HepG2 (cell line): ENCODE data around the gene PKNOX2. TPM values are rescaled to one million over a fixed set of nuclear protein-coding genes. Genes with fewer than 3 reads are reported as not detected.
A peak's percentile ranks its signal among the peaks of the same experiment; 100 is the strongest.

Experiments
- ATAC-seq: fragments of 200-7000 bp; cut with Tn5 transposase; 3 replicates; pipeline ENCODE4 v1.9.1; 2020; ENCODE audit warnings: mild to moderate bottlenecking, moderate library complexity
- BruUV-seq: library from RNA; stranded (reverse); fragments of 400-500 nt; replicated peaks from 2 replicates; lab custom pipeline; 2021; lab: Mats Ljungman, UMichigan
- CTCF ChIA-PET: fragments of 300-600 bp; formaldehyde crosslinking; extraction: SDS; loops from one replicate; lab custom pipeline; 2021; ENCODE audit warnings: low total read pairs, inconsistent platforms, low intra/inter-chr PET ratio; lab: Yijun Ruan, JAX
- POLR2A ChIA-PET: fragments of 350-600 bp; sonication (Branson Sonifier 250); formaldehyde crosslinking; loops from one replicate; lab custom pipeline; 2020; ENCODE audit warnings: antibody characterized with exemption, inconsistent platforms; lab: Yijun Ruan, JAX
- DNase-seq: peaks from one replicate; pipeline ENCODE4 v3.0.0-alpha.2; 2015; ENCODE audit warnings: low spot score
- FAIRE-seq: peaks from 3 replicates; lab custom pipeline; 2011; peaks lifted over from hg19 to GRCh38; lab: Jason Lieb, UNC
- H2AFZ ChIP-seq: one replicate; pipeline ENCODE4 v1.6.1; 2011; ENCODE audit warnings: low read length, inconsistent platforms
- H3K27ac ChIP-seq: fragments of 300-600 bp; 3 replicates; pipeline ENCODE4 v1.8.0; 2011; ENCODE audit warnings: mixed run types, mild to moderate bottlenecking, mixed read lengths, low read length, inconsistent platforms; ENCODE audit not compliant: insufficient read depth; ENCODE audit errors: extremely low read length
- H3K27me3 ChIP-seq, 2 experiments: fragments of 200-600 bp in 1 of 2; 2 replicates in 1 of 2; 3 replicates in 1 of 2; pipeline versions ENCODE4 v1.6.0 to v1.8.0; 2011; ENCODE audit warnings: low read length in 2 of 2, mild to moderate bottlenecking in 2 of 2, moderate library complexity in 2 of 2, inconsistent platforms in 1 of 2; ENCODE audit not compliant: insufficient read depth in 2 of 2, control insufficient read depth in 1 of 2
- H3K36me3 ChIP-seq, 2 experiments: fragments of 200-600 bp in 1 of 2; replicated peaks in 1 of 2; 2 replicates in 1 of 2; 3 replicates in 1 of 2; pipeline versions ENCODE4 v1.5.1 to v1.8.0; 2011; ENCODE audit warnings: low read length in 2 of 2, inconsistent platforms in 1 of 2; ENCODE audit not compliant: insufficient read depth in 2 of 2, control insufficient read depth in 1 of 2
- H3K4me1 ChIP-seq: 2 replicates; pipeline ENCODE4 v1.5.1; 2012; ENCODE audit warnings: low read length, inconsistent platforms; ENCODE audit not compliant: insufficient read depth
- H3K4me2 ChIP-seq: 2 replicates; pipeline ENCODE4 v1.6.0; 2011; ENCODE audit warnings: low read depth, low read length, inconsistent platforms
- H3K4me3 ChIP-seq, 3 experiments: fragments of 200-600 bp in 1 of 3; sonication (generic), shearing (Covaris generic) in 1 of 3; replicated peaks in 1 of 3; 2 replicates each; pipeline ENCODE4 v1.5.1; 2011 to 2016; ENCODE audit warnings: low read length in 3 of 3, inconsistent platforms in 2 of 3, low read depth in 2 of 3, mild to moderate bottlenecking in 2 of 3, control low read depth in 1 of 3, mixed read lengths in 1 of 3; ENCODE audit not compliant: insufficient read depth in 1 of 3
- H3K79me2 ChIP-seq: one replicate; pipeline ENCODE4 v1.6.1; 2011; ENCODE audit warnings: low read length, inconsistent platforms; ENCODE audit not compliant: insufficient read depth
- H3K9ac ChIP-seq: 2 replicates; pipeline ENCODE4 v1.6.0; 2011; ENCODE audit warnings: mild to moderate bottlenecking, low read depth, low read length, inconsistent platforms; ENCODE audit not compliant: insufficient read depth
- H3K9me3 ChIP-seq: 2 replicates; pipeline ENCODE4 v1.5.1; 2012; ENCODE audit warnings: mild to moderate bottlenecking, low read length
- H4K20me1 ChIP-seq: 2 replicates; pipeline ENCODE4 v1.6.0; 2011; ENCODE audit warnings: inconsistent platforms, mild to moderate bottlenecking, low read length, moderate library complexity; ENCODE audit not compliant: insufficient read depth
- KLF9 ChIP-seq: IDR thresholded peaks from 2 replicates; pipeline ENCODE4 v1.6.1; 2016; ENCODE audit warnings: low read depth
- SMC3 ChIP-seq: IDR thresholded peaks from 2 replicates; pipeline ENCODE4 v1.6.1; 2011; ENCODE audit warnings: low read length, improper control_type of control experiment
- STAG1 ChIP-seq: sonication (generic); formaldehyde crosslinking; IDR thresholded peaks from 2 replicates; pipeline ENCODE4 v1.4.0; 2020; ENCODE audit warnings: missing genetic modification reagents
- TFDP2 ChIP-seq: sonication (generic); formaldehyde crosslinking; IDR thresholded peaks from 2 replicates; pipeline ENCODE4 v1.4.0; 2020; ENCODE audit warnings: missing genetic modification reagents
- XRCC5 ChIP-seq: fragments of 200-400 bp; formaldehyde crosslinking; optimal IDR thresholded peaks from 2 replicates; pipeline ENCODE3; 2017; ENCODE audit warnings: mild to moderate bottlenecking, low read length
- ZNF10 ChIP-seq: sonication (generic); formaldehyde crosslinking; IDR thresholded peaks from 2 replicates; pipeline ENCODE4 v1.4.0; 2020; ENCODE audit warnings: mild to moderate bottlenecking, low read depth, missing genetic modification reagents, borderline replicate concordance
- ZNF331 ChIP-seq: sonication (generic); formaldehyde crosslinking; IDR thresholded peaks from 2 replicates; pipeline ENCODE4 v1.4.0; 2020; ENCODE audit warnings: missing genetic modification reagents
- ZNF646 ChIP-seq: sonication (generic); formaldehyde crosslinking; IDR thresholded peaks from 2 replicates; pipeline ENCODE4 v1.9.0; 2021; ENCODE audit warnings: mild to moderate bottlenecking, missing genetic modification reagents
- ZNF687 ChIP-seq: sonication (generic); formaldehyde crosslinking; IDR thresholded peaks from 2 replicates; pipeline ENCODE4 v1.5.1; 2020; ENCODE audit warnings: mild to moderate bottlenecking, missing genetic modification reagents, moderate library complexity
- ZNF780A ChIP-seq: sonication (generic); formaldehyde crosslinking; IDR thresholded peaks from 2 replicates; pipeline ENCODE4 v1.8.0; 2022; ENCODE audit warnings: mild to moderate bottlenecking, missing genetic modification reagents, moderate library complexity
- WGBS: methylation state at CpG from one replicate; pipeline ENCODE4 v1.1.6; 2017; ENCODE audit warnings: low lambda C conversion rate; 5-methylcytosine and 5-hydroxymethylcytosine counted together
- in situ Hi-C: cut with HindIII; loops from 2 replicates; pipeline ENCODE4 v1.10.0; 2017; ENCODE audit warnings: low pct_unique_long_range_greater_than_20kb; ENCODE audit not compliant: extremely low pct_ligation_motif_present
- intact Hi-C: fragments of 100-400 bp; cut with micrococcal nuclease; formaldehyde crosslinking; loops from one replicate; pipeline ENCODE4 v1.10.0; 2022; ENCODE audit not compliant: unreplicated experiment
- polyA plus RNA-seq, 8 experiments: library from polyadenylated mRNA; depleted of rRNA in 3 of 8; stranded (reverse) in 7 of 8; unstranded in 1 of 8; fragments of >200 nt; fragmentation: Illumina TruSeq in 4 of 8; extraction: Trizol in 4 of 8; gene quantifications; 2 replicates each; pipeline versions ENCODE4 v1.2.1 to v1.2.3, GENCODE V29; 2011 to 2016; ENCODE audit warnings: low read depth in 4 of 8, missing spikeins in 1 of 8, mixed read lengths in 1 of 8; ENCODE audit not compliant: insufficient read depth in 1 of 8
- total RNA-seq, 5 experiments: library from RNA; depleted of rRNA; stranded (reverse); fragments of >200 nt; fragmentation: Illumina TruSeq; extraction: Trizol; gene quantifications; 2 replicates each; pipeline ENCODE4 v1.2.3, GENCODE V29; 2016; ENCODE audit warnings: low read depth in 1 of 5

Gene PKNOX2
- total and polyA plus RNA-seq, 2 of the 13 experiments (the other 11 are each of a cell fraction or from before 2014, with no cell fraction given) = not detected

- in situ Hi-C loops (loop anchor here (5.0 to 10.0 kb wide), 2 partner anchors 181 to 394 kb away; partner anchors contain the start of gene CCDC15), intact Hi-C loops (loop anchor here (1.0 to 2.0 kb wide), 2 partner anchors 257 to 386 kb away; no protein-coding TSS in a partner anchor)
- Histone ChIP-seq H3K27ac (no peak overlapping the region), H3K9me3 (no peaks in the 10 kb centered on the region), H3K4me2 (no peak overlapping the region), H3K36me3 (no peaks in the 10 kb centered on the region), H4K20me1 (no peaks in the 10 kb centered on the region), H2AFZ (no peak overlapping the region), H3K4me1 (no peaks in the 10 kb centered on the region), H3K4me3 (no peak overlapping the region), H3K9ac (no peak overlapping the region), H3K27me3 (peaks cover 5 to 66% of the 10 kb centered on the region in 2 experiments; a peak in 4 of 5 replicates), H3K79me2 (no peaks in the 10 kb centered on the region)
- peak; percentile 76 for ATAC-seq
- FAIRE-seq = peak; percentile 52
- DNase-seq = peak; percentile 23
- ChIA-PET CTCF (interaction anchor here (1.5 kb wide), 1 partner anchor 257 kb away, joined by 9 read pairs; no protein-coding TSS in a partner anchor), POLR2A (no interaction called here)
- 30% methylated on average over 6 of the region's 9 CpGs for WGBS
- BruUV-seq = no TSS peak
- no peak for TF ChIP-seq KLF9 (CRISPR knock-in tag)
- no peak for TF ChIP-seq ZNF780A
- peak; percentile 71 for TF ChIP-seq SMC3
- TF ChIP-seq ZNF687 = no peak
- TF ChIP-seq ZNF331 = no peak
- peak; percentile 56 for TF ChIP-seq STAG1
- TF ChIP-seq ZNF646 = no peak
- TF ChIP-seq XRCC5 = peak; percentile 83
- TF ChIP-seq TFDP2 = no peak
- TF ChIP-seq ZNF10 (CRISPR knock-in tag) = no peak
These were observed 184.2 kb downstream of the PKNOX2 start for GRCh38 chr11:125348674-125349309.
